Mucosa of gallbladder (tissue), 1 donor: ENCODE measurements around the gene ASCC1. TPM values are rescaled to one million over a fixed set of nuclear protein-coding genes. Genes with fewer than 3 reads are reported as not detected.

ENCODE experiments used
- DNase-seq: peaks from one replicate; pipeline ENCODE4 v3.0.0-alpha.2; 2020; ENCODE audit warnings: low spot score
- total RNA-seq: library from RNA; stranded (reverse); gene quantifications from one replicate; pipeline ENCODE4 v1.2.1, GENCODE V29; 2021
- donor health status: DM: no; HTN: no; CAD: no.

ASCC1 gene
- total RNA-seq, 1 donor from 2014 or later: 27.5 TPM

- no peak for DNase-seq
Measured at GRCh38 chr10:72098836-72099599, 117.1 kb downstream of the ASCC1 start.

GRCh38 chr10:72098301-72098835 lies 117.7 kb downstream of the ASCC1 start:
- DNase-seq: peak; percentile 84

GRCh38 chr10:72097448-72098300 lies 118.4 kb downstream of the ASCC1 start:
- peak; percentile 79 for DNase-seq

GRCh38 chr10:72096115-72097000 lies 119.7 kb downstream of the ASCC1 start:
- peak; percentile 38 for DNase-seq

GRCh38 chr10:72095195-72095594 lies 120.9 kb downstream of the ASCC1 start:
- DNase-seq: no peak

- no peak for DNase-seq
Measured at GRCh38 chr10:72094574-72094973, 121.5 kb downstream of the ASCC1 start.

- no peak for DNase-seq
Measured at GRCh38 chr10:72093450-72093849, 122.6 kb downstream of the ASCC1 start.

- DNase-seq: no peak
Measured at GRCh38 chr10:72092987-72093386, 123.1 kb downstream of the ASCC1 start.

GRCh38 chr10:72092171-72092924 lies 123.7 kb downstream of the ASCC1 start:
- no peak for DNase-seq

- no peak for DNase-seq
Measured at GRCh38 chr10:72090326-72090725, 125.8 kb downstream of the ASCC1 start.

GRCh38 chr10:72089618-72090017 lies 126.5 kb downstream of the ASCC1 start:
- DNase-seq: peak; percentile 42

- DNase-seq: no peak
Measured at GRCh38 chr10:72088889-72089575, 127.0 kb downstream of the ASCC1 start.

GRCh38 chr10:72087969-72088888 lies 127.8 kb downstream of the ASCC1 start, which contains the start of gene SPOCK2:
SPOCK2 (minus strand) TSS chr10:72088551; CDS start chr10:72088328, 223 bp downstream.
- DNase-seq: peak; percentile 49

- DNase-seq: no peak
Measured at GRCh38 chr10:72087392-72087968, 128.6 kb downstream of the ASCC1 start.

- peak; percentile 33 for DNase-seq
Measured at GRCh38 chr10:72086466-72087391, 129.3 kb downstream of the ASCC1 start.

GRCh38 chr10:72085864-72086465 lies 130.1 kb downstream of the ASCC1 start:
- no peak for DNase-seq

GRCh38 chr10:72085166-72085565 lies 130.9 kb downstream of the ASCC1 start:
- no peak for DNase-seq
